HepG2 (cell line): ENCODE measurements around the gene WNK4. TPM values are rescaled to one million over a fixed set of nuclear protein-coding genes. Genes with fewer than 3 reads are reported as not detected.

ENCODE experiments used
- ATAC-seq: fragments of 200-7000 bp; cut with Tn5 transposase; 3 replicates; pipeline ENCODE4 v1.9.1; 2020; ENCODE audit warnings: mild to moderate bottlenecking, moderate library complexity
- BruUV-seq: library from RNA; stranded (reverse); fragments of 400-500 nt; replicated peaks from 2 replicates; lab custom pipeline; 2021; lab: Mats Ljungman, UMichigan
- CTCF ChIA-PET: fragments of 300-600 bp; formaldehyde crosslinking; extraction: SDS; loops from one replicate; lab custom pipeline; 2021; ENCODE audit warnings: low total read pairs, inconsistent platforms, low intra/inter-chr PET ratio; lab: Yijun Ruan, JAX
- POLR2A ChIA-PET: fragments of 350-600 bp; sonication (Branson Sonifier 250); formaldehyde crosslinking; loops from one replicate; lab custom pipeline; 2020; ENCODE audit warnings: antibody characterized with exemption, inconsistent platforms; lab: Yijun Ruan, JAX
- DNase-seq: peaks from one replicate; pipeline ENCODE4 v3.0.0-alpha.2; 2015; ENCODE audit warnings: low spot score
- FAIRE-seq: peaks from 3 replicates; lab custom pipeline; 2011; peaks lifted over from hg19 to GRCh38; lab: Jason Lieb, UNC
- H2AFZ ChIP-seq: one replicate; pipeline ENCODE4 v1.6.1; 2011; ENCODE audit warnings: low read length, inconsistent platforms
- H3K27ac ChIP-seq: fragments of 300-600 bp; 3 replicates; pipeline ENCODE4 v1.8.0; 2011; ENCODE audit warnings: mixed run types, mild to moderate bottlenecking, mixed read lengths, low read length, inconsistent platforms; ENCODE audit not compliant: insufficient read depth; ENCODE audit errors: extremely low read length
- H3K27me3 ChIP-seq, 2 experiments: fragments of 200-600 bp in 1 of 2; 2 replicates in 1 of 2; 3 replicates in 1 of 2; pipeline versions ENCODE4 v1.6.0 to v1.8.0; 2011; ENCODE audit warnings: low read length in 2 of 2, mild to moderate bottlenecking in 2 of 2, moderate library complexity in 2 of 2, inconsistent platforms in 1 of 2; ENCODE audit not compliant: insufficient read depth in 2 of 2, control insufficient read depth in 1 of 2
- H3K36me3 ChIP-seq, 2 experiments: fragments of 200-600 bp in 1 of 2; replicated peaks in 1 of 2; 2 replicates in 1 of 2; 3 replicates in 1 of 2; pipeline versions ENCODE4 v1.5.1 to v1.8.0; 2011; ENCODE audit warnings: low read length in 2 of 2, inconsistent platforms in 1 of 2; ENCODE audit not compliant: insufficient read depth in 2 of 2, control insufficient read depth in 1 of 2
- H3K4me1 ChIP-seq: 2 replicates; pipeline ENCODE4 v1.5.1; 2012; ENCODE audit warnings: low read length, inconsistent platforms; ENCODE audit not compliant: insufficient read depth
- H3K4me2 ChIP-seq: 2 replicates; pipeline ENCODE4 v1.6.0; 2011; ENCODE audit warnings: low read depth, low read length, inconsistent platforms
- H3K4me3 ChIP-seq, 3 experiments: fragments of 200-600 bp in 1 of 3; sonication (generic), shearing (Covaris generic) in 1 of 3; replicated peaks in 1 of 3; 2 replicates each; pipeline ENCODE4 v1.5.1; 2011 to 2016; ENCODE audit warnings: low read length in 3 of 3, inconsistent platforms in 2 of 3, low read depth in 2 of 3, mild to moderate bottlenecking in 2 of 3, control low read depth in 1 of 3, mixed read lengths in 1 of 3; ENCODE audit not compliant: insufficient read depth in 1 of 3
- H3K79me2 ChIP-seq: one replicate; pipeline ENCODE4 v1.6.1; 2011; ENCODE audit warnings: low read length, inconsistent platforms; ENCODE audit not compliant: insufficient read depth
- H3K9ac ChIP-seq: 2 replicates; pipeline ENCODE4 v1.6.0; 2011; ENCODE audit warnings: mild to moderate bottlenecking, low read depth, low read length, inconsistent platforms; ENCODE audit not compliant: insufficient read depth
- H3K9me3 ChIP-seq: 2 replicates; pipeline ENCODE4 v1.5.1; 2012; ENCODE audit warnings: mild to moderate bottlenecking, low read length
- H4K20me1 ChIP-seq: 2 replicates; pipeline ENCODE4 v1.6.0; 2011; ENCODE audit warnings: inconsistent platforms, mild to moderate bottlenecking, low read length, moderate library complexity; ENCODE audit not compliant: insufficient read depth
- RBFOX2 ChIP-seq: fragments of 200-400 bp; formaldehyde crosslinking; IDR thresholded peaks from 2 replicates; pipeline ENCODE4 v1.6.1; 2017; ENCODE audit warnings: low read depth, mild to moderate bottlenecking, low read length
- ZNF605 ChIP-seq: sonication (generic); formaldehyde crosslinking; IDR thresholded peaks from 2 replicates; pipeline ENCODE4 v1.8.0; 2022; ENCODE audit warnings: mild to moderate bottlenecking, missing genetic modification reagents
- ZNF782 ChIP-seq: sonication (generic); formaldehyde crosslinking; IDR thresholded peaks from 2 replicates; pipeline ENCODE4 v1.4.0; 2020; ENCODE audit warnings: missing genetic modification reagents, mild to moderate bottlenecking, borderline replicate concordance
- WGBS: methylation state at CpG from one replicate; pipeline ENCODE4 v1.1.6; 2017; ENCODE audit warnings: low lambda C conversion rate; 5-methylcytosine and 5-hydroxymethylcytosine counted together
- in situ Hi-C: cut with HindIII; loops from 2 replicates; pipeline ENCODE4 v1.10.0; 2017; ENCODE audit warnings: low pct_unique_long_range_greater_than_20kb; ENCODE audit not compliant: extremely low pct_ligation_motif_present
- intact Hi-C: fragments of 100-400 bp; cut with micrococcal nuclease; formaldehyde crosslinking; loops from one replicate; pipeline ENCODE4 v1.10.0; 2022; ENCODE audit not compliant: unreplicated experiment
- polyA plus RNA-seq, 8 experiments: library from polyadenylated mRNA; depleted of rRNA in 3 of 8; stranded (reverse) in 7 of 8; unstranded in 1 of 8; fragments of >200 nt; fragmentation: Illumina TruSeq in 4 of 8; extraction: Trizol in 4 of 8; gene quantifications; 2 replicates each; pipeline versions ENCODE4 v1.2.1 to v1.2.3, GENCODE V29; 2011 to 2016; ENCODE audit warnings: low read depth in 4 of 8, missing spikeins in 1 of 8, mixed read lengths in 1 of 8; ENCODE audit not compliant: insufficient read depth in 1 of 8
- total RNA-seq, 5 experiments: library from RNA; depleted of rRNA; stranded (reverse); fragments of >200 nt; fragmentation: Illumina TruSeq; extraction: Trizol; gene quantifications; 2 replicates each; pipeline ENCODE4 v1.2.3, GENCODE V29; 2016; ENCODE audit warnings: low read depth in 1 of 5
- TF ChIP-seq, protein P1 (sequence below): sonication (generic); formaldehyde crosslinking; conservative IDR thresholded peaks from 2 replicates; pipeline ENCODE4 v1.4.0; 2020; ENCODE audit warnings: missing genetic modification reagents
- TF ChIP-seq, protein P2 (sequence below): sonication (generic); formaldehyde crosslinking; IDR thresholded peaks from 2 replicates; pipeline ENCODE4 v1.4.0; 2020; ENCODE audit warnings: missing genetic modification reagents, borderline replicate concordance
- TF ChIP-seq, protein P3 (sequence below): sonication (generic); formaldehyde crosslinking; IDR thresholded peaks from 2 replicates; pipeline ENCODE4 v1.5.1; 2020; ENCODE audit warnings: mild to moderate bottlenecking, missing genetic modification reagents, borderline replicate concordance

WNK4 gene
- total and polyA plus RNA-seq, 2 of the 13 experiments (the other 11 are each of a cell fraction or from before 2014, with no cell fraction given), result 2.7 to 13.7 TPM

GRCh38 chr17:42809250-42809649, 28.8 kb downstream of the WNK4 start (continued):
- TF ChIP-seq, protein P1, sequence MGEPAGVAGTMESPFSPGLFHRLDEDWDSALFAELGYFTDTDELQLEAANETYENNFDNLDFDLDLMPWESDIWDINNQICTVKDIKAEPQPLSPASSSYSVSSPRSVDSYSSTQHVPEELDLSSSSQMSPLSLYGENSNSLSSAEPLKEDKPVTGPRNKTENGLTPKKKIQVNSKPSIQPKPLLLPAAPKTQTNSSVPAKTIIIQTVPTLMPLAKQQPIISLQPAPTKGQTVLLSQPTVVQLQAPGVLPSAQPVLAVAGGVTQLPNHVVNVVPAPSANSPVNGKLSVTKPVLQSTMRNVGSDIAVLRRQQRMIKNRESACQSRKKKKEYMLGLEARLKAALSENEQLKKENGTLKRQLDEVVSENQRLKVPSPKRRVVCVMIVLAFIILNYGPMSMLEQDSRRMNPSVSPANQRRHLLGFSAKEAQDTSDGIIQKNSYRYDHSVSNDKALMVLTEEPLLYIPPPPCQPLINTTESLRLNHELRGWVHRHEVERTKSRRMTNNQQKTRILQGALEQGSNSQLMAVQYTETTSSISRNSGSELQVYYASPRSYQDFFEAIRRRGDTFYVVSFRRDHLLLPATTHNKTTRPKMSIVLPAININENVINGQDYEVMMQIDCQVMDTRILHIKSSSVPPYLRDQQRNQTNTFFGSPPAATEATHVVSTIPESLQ (CRISPR knock-in tag), result no peak

GRCh38 chr17:42814633-42815399, 34.4 kb downstream of the WNK4 start:
- ATAC-seq (no peak), DNase-seq (no peak), FAIRE-seq (no peak)
- 95% methylated on average over 8 of the region's 8 CpGs for WGBS
- CTCF ChIA-PET, result no interaction called here
- no peaks in the 10 kb centered on the region for H4K20me1 ChIP-seq
- no peaks in the 10 kb centered on the region for H3K9me3 ChIP-seq
- no peaks in the 10 kb centered on the region for H3K4me1 ChIP-seq
- no peaks in the 10 kb centered on the region for H3K27me3 ChIP-seq
- H3K27ac ChIP-seq, result no peak overlapping the region
- peaks cover 54 to 71% of the 10 kb centered on the region in 2 experiments for H3K36me3 ChIP-seq
- H2AFZ ChIP-seq, result no peak overlapping the region
- in situ Hi-C loops, result no loop called here
- intact Hi-C loops, result no loop called here
- POLR2A ChIA-PET, result interaction anchor here (1.4 to 4.6 kb wide), 4 partner anchors 9 to 41 kb away, joined by 4 to 29 read pairs (median 7); partner anchors contain the start of genes BECN1, CNTD1, COA3 and VPS25
- BruUV-seq, result no TSS peak
- H3K4me3 ChIP-seq, result no peak overlapping the region
- H3K4me2 ChIP-seq, result no peak overlapping the region
- no peak overlapping the region for H3K9ac ChIP-seq
- H3K79me2 ChIP-seq, result no peaks in the 10 kb centered on the region
- TF ChIP-seq ZNF605 (CRISPR knock-in tag) (no peak), RBFOX2 (peak; percentile 46; the same call in 1 of the 2 replicates), ZNF782 (no peak)
- TF ChIP-seq, protein P2, sequence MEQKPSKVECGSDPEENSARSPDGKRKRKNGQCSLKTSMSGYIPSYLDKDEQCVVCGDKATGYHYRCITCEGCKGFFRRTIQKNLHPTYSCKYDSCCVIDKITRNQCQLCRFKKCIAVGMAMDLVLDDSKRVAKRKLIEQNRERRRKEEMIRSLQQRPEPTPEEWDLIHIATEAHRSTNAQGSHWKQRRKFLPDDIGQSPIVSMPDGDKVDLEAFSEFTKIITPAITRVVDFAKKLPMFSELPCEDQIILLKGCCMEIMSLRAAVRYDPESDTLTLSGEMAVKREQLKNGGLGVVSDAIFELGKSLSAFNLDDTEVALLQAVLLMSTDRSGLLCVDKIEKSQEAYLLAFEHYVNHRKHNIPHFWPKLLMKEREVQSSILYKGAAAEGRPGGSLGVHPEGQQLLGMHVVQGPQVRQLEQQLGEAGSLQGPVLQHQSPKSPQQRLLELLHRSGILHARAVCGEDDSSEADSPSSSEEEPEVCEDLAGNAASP, result no peak
- TF ChIP-seq, protein P3, sequence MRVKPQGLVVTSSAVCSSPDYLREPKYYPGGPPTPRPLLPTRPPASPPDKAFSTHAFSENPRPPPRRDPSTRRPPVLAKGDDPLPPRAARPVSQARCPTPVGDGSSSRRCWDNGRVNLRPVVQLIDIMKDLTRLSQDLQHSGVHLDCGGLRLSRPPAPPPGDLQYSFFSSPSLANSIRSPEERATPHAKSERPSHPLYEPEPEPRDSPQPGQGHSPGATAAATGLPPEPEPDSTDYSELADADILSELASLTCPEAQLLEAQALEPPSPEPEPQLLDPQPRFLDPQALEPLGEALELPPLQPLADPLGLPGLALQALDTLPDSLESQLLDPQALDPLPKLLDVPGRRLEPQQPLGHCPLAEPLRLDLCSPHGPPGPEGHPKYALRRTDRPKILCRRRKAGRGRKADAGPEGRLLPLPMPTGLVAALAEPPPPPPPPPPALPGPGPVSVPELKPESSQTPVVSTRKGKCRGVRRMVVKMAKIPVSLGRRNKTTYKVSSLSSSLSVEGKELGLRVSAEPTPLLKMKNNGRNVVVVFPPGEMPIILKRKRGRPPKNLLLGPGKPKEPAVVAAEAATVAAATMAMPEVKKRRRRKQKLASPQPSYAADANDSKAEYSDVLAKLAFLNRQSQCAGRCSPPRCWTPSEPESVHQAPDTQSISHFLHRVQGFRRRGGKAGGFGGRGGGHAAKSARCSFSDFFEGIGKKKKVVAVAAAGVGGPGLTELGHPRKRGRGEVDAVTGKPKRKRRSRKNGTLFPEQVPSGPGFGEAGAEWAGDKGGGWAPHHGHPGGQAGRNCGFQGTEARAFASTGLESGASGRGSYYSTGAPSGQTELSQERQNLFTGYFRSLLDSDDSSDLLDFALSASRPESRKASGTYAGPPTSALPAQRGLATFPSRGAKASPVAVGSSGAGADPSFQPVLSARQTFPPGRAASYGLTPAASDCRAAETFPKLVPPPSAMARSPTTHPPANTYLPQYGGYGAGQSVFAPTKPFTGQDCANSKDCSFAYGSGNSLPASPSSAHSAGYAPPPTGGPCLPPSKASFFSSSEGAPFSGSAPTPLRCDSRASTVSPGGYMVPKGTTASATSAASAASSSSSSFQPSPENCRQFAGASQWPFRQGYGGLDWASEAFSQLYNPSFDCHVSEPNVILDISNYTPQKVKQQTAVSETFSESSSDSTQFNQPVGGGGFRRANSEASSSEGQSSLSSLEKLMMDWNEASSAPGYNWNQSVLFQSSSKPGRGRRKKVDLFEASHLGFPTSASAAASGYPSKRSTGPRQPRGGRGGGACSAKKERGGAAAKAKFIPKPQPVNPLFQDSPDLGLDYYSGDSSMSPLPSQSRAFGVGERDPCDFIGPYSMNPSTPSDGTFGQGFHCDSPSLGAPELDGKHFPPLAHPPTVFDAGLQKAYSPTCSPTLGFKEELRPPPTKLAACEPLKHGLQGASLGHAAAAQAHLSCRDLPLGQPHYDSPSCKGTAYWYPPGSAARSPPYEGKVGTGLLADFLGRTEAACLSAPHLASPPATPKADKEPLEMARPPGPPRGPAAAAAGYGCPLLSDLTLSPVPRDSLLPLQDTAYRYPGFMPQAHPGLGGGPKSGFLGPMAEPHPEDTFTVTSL, result no peak
